IMR-90 (cell line): Measurements from ENCODE around the gene C21orf91.

Experiments
- CTCF ChIP-seq: conservative IDR thresholded peaks from 2 replicates; pipeline ENCODE4 v1.5.1; 2012; ENCODE audit warnings: mild to moderate bottlenecking, low read depth, low read length, improper control_type of control experiment
- RAD21 ChIP-seq: IDR thresholded peaks from 2 replicates; pipeline ENCODE4 v1.6.1; 2012; ENCODE audit warnings: low read length, improper control_type of control experiment

DNA sequence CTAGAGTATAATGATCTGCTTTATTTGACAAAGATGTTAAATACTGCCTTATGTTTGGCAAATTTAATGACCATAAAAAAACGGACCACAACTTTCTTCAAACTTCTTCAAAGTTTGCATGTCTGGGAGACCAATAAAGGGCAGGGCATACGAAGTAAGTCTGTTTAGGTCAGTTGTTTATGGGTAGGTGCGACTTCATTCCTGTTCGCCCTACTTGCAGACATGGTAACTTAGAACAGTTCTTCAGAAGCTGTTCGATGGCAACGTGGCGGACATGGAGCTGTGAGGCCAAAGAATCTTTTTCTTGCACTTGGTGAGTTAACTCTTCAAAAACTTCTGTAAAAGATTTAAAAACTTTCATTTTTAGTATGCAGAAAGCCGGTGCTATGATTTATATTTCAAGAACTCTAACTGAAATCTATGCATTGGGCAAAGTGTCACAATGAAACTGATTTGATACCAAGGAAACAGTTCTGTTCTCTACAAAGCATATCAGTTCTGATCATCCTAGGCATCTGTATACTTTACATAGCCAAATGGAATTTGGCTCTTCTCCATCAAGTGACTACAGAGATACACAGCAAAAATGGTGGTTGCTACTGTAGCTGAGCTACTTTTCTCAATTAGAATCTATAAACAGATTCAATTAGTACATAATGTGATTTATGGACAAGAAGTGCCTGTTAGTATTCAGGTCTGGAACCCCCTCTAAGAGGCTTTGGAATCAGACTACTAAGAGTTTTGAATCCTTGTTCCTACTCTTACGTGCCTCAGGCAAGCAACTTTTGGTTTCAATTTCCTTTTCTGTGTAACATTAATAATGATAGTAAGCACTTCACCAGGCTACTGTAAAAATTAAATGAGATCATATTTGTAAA lies 25.7 kb downstream of the C21orf91 start:
- TF ChIP-seq CTCF (no peak), RAD21 (no peak)
